NCI-H526 treated with DMSO at 0.1 percent for 48 hours (cell line): Measurements from ENCODE around the gene CNOT6L.

Experiments
- DNase-seq: peaks from one replicate; lab custom pipeline; 2025; lab: John Stamatoyannopoulos, UW

Gene CNOT6L

DNA sequence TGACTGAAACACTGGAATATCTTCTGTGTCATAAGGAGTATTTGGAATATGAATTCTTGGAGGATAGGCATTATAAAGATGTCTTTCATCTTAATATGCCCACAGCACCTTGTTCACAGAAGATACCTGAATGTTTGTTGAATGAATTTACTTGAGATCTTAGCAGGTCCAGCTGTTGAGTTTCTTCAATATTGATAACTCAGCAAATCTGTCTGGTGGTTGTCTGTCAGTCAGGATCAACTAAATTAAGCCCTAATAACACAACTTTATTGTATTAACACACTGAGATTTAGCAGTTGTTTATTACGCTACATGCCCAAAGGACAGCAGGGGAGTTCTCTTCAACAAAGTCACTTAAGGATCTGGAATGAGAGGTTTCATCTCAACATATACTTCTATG lies 106.5 kb downstream of the CNOT6L start:
- no peak for DNase-seq

DNA sequence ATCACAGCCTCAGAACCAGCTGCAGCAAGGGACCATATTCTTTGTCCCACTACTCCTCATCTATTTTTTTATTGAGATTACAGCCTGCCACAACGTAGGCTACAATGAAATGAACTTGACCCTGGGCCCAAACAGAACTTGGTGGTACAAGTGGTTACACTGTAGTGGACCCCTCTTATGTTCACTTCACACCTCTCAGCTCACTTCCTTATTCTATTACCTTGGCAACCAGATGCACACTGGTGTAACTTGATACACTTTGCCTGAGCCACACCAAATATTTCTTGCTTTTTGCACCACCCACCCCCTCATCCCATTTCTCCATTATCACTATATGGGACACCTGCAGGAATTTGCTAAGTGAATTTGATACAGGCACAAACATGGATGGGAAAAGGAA lies 107.7 kb downstream of the CNOT6L start:
- no peak for DNase-seq

DNA sequence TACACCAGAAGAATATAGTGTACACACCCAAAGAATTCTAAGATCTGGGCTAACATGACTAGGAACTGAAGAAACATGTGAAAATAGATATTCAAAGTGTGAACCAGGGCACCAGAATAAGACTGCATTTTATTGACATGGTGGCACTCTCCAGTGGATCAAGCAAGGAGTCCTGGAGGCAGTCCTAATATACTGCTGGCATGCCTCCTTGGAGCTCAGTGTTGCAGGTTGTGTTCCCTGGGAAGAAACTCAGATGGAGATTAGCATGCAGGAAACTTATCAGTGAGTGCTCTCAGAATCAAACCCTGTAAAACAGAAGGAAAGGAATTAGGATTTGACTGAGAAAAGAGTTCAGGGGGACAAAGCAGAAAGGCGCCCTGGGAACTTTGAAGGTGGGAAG lies 108.5 kb downstream of the CNOT6L start:
- no peak for DNase-seq

DNA sequence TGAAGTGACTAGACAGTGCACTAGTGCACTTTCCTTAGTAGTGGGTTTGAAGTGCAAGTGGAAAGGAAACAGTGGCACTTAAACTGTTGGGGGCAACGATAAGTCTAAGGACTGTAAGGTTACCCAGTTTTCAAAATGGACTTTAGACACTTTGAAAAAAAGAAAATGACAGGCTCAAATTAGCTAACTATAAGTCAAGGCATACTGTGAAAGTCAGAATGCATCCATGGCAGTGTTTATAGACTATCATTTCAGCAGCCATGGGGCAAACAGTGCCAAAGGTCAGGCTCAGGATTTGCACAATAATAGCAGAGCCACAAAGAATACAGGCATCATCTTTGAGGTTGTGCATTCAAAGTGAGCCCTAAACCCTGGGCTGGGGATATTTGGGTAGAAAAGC lies 109.1 kb downstream of the CNOT6L start:
- no peak for DNase-seq

DNA sequence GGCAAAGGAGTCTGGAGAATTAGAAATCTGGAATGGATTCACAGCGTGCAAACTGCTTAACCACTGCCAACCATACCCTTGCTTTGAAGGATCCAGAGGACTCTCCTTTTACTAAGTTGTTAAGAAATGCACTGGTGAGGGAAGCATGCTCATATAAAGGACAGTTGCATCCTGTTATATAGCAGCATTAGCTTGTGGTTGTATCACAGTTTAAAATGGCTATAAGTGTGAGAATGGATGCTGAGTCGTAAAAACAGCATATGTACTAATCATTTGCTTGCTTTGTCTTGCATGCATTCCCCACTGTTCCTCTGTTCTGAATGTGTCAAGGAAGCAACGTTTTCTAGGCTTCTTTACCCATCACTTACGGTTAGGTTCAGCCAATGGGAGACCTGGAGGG lies 112.5 kb downstream of the CNOT6L start:
- DNase-seq, result no peak

DNA sequence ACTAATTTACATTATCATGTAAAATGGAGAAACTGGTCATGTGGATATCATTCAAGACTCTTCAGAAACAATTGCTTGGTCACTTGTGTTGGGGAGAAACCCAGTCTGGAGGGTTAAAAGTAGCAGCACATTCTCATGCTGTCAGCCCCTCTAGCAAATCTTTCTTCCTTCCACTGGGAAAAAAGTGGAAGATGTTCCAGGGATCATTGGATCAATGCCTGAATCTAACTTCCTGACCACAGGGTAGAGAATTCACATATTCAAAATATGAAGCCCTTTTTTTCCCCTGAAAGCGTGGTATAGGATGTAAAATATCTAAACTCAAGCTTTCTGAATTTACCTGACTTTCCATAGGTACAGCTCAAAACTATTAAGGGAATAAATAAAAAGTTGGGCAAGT lies 115.5 kb downstream of the CNOT6L start:
- DNase-seq, result no peak

DNA sequence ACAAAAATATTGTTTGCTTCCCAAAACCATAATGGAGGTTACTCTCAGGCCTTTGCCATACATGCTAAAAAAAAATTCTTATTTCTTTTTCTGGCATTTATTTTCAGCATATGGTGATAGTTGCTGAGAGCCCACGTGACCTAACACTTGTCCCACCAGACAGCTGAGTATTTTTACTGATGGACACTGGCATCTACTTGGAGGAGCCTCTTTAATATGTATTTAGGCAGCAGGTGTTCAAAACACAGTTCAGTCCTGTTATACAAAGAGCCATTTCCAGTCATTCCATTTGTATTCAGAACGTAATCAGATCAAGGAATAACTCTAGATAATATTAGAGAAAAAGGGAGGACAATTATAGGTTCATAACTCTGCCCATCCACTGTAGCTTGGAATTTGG lies 118.0 kb downstream of the CNOT6L start:
- DNase-seq, result no peak

DNA sequence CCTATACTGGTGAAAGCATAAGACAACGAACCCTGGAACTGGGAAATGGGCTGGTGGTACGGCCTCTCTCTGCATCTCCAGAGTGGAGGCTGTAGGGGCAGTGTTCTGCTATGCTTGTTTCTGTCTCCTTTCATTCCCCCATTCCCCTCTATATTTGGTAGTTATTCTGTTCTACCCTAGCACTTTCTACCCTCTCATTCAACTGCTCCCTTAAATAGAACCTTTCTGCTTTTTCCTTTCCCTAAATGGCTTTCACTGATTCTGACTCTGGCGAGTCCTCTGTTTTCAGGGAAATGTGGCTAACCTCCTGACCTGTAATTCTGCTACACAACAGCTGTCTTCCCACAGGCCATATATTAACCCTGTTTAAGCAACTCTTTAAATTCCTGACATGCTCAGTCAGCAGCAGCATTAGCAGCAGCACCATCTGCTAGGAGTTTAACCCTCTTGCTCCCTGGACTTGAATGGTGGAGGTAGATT lies 119.4 kb downstream of the CNOT6L start:
- DNase-seq, result no peak

DNA sequence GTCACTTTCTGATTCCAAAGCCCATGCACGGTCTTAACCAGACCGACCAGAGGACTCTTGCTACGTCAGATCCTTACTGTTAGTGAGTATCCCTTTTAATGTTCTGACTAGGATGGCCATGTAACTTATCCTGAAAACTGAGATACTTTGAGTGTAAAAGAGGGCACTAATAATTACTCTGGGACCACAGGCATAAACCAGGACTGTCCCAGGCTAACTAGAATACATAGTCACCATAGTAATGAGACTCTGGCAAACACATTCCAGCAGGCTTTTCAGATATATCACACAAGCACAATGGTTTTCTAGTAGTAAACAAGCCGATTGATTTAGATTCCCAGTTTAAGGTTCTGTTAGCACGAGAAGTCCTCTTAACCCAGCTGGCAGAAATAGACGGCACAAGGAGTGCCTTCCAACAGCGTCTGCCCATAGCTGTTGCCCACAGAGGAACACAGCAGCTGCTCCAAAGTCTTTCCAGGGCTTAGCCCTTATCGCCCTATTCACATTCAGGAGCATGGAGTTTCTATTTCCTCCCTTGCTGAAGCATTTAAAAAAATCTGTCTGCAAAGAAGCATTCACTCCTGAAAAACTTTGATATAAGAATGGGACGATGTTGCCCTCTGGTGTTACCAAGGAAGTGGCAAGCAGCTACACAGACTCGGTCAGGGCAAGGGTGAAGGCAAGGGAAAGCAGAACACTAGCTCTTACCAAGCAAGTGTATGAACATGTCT lies 121.1 kb downstream of the CNOT6L start:
- no peak for DNase-seq

DNA sequence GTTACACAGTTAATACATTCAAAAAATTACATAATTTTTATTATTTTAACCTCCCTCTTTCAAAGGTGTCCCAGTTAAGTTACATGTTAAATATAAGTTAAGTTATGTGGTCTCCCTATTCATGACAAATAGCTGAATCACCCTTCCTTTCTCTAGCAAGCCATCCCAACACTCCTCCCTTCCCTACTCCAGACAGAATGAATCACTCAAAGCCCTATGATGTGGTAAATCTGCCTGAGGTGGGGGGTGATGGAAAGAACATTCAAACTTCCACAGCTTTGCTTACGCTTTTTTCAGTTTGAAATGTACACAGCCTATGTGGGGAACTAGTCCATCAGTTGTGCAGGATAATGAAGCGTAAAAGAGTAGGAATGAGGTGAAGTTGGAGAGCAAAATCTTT lies 123.4 kb downstream of the CNOT6L start:
- no peak for DNase-seq

DNA sequence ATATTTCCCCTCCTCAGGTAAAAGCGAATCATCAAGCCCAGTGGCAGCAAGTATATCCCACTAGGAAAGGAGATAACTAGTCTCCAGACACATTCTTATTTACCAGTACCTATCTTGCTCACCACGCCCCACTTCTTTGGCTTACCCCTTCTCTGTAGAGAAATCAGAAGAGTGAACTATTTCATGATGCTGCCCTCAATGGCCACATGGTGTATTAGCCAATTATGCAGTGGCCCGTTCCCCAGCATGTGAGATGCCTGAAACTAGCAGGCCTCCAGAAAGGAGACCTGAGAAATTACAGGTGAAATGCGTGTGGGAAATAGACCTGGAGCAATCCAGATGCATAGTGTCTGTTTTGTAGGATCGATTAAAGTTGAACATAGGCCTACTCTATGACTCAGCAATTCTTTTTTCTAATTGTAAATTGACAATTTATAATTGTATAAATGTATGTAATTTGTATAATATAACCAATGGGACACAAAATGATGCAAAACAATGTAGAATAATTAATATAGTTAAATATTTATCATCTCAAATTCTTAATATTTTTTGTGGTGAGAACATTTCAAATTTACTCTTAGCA lies 126.2 kb downstream of the CNOT6L start:
- DNase-seq, result no peak

DNA sequence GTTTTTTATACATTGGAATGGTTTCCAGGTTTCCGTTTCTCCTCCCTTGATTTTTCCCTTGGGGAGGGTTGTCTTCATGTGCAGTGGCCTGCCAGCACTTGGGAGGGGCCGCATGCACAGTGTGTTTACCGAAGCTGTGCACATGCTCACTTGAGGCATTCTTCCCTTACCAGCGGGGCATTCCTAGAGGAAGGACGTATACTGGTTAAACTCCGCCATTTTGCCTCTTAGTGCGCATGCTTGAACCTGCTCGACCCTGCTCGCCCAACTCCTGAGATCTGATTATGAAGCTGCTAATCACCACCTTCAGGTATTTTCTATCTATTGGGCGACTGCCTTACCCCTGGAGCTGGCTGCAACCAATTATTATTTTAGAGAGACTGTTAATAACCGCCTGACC lies 137.4 kb downstream of the CNOT6L start:
- DNase-seq, result no peak

DNA sequence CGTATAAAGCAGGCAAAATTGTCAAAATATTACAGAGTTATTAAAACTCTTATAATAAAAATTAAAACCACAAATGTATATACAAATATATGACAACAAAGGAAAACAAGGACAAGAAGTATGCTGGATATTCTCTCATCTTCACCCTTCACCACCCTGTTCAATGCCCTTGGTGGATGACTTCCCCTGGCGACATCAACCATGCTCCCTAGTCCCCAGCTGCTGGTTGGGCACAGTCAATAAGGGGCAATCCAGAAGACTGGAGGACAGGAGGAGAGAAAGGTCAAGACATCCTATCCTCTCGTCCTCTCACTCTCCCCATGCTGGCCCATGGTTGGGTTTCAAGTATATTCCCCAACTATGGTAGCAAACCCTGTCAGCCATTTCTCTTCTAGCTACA lies 142.3 kb downstream of the CNOT6L start:
- DNase-seq, result no peak

DNA sequence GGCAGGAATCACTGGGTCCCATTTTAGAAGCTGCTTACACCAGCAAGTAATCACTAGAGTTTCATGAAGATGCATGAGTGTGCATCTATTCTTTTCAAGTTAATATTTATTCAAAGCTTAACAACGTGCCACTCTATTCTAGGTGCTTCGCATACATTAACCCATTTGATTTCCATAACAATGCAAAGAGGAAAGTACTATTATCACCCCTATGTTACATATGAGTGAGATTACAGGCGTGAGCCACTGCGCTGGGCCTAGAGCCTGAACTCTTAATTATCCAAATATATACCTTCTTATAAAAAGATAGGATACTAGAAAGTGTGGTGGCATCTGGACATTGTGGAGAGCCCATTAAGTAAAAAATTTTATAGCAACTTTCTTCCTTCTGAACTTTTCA lies 148.1 kb downstream of the CNOT6L start:
- DNase-seq, result no peak

DNA sequence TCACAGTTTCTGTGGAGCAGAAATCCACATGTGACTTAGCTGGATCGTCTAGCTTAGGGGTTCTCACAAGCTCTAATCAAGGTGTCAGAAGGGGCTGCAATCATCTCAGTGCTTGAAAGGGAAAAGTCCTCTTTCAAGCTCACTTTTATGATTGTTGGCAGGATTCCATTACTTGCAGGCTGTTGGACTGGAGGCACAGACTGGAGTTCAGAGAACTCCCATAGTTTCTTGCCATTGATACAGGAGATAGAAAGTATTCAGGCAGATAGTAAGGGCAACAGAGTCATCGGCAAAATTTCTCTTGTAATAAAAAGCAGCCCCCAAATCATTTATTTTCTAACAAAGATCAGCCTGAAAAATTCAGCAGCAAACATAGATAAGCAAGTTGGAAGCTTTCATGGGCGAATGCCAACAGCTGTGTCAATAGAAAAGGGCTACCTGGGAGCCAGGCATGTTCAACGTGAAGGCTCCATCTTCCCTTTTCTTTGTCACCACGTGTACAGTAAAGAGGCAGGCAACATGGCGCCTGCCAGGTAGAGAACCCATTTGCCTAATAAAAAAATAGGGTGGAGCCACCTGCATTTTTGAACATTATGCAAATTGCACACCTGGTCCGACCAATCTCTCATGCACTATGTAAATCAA lies 149.1 kb downstream of the CNOT6L start:
- DNase-seq, result no peak

DNA sequence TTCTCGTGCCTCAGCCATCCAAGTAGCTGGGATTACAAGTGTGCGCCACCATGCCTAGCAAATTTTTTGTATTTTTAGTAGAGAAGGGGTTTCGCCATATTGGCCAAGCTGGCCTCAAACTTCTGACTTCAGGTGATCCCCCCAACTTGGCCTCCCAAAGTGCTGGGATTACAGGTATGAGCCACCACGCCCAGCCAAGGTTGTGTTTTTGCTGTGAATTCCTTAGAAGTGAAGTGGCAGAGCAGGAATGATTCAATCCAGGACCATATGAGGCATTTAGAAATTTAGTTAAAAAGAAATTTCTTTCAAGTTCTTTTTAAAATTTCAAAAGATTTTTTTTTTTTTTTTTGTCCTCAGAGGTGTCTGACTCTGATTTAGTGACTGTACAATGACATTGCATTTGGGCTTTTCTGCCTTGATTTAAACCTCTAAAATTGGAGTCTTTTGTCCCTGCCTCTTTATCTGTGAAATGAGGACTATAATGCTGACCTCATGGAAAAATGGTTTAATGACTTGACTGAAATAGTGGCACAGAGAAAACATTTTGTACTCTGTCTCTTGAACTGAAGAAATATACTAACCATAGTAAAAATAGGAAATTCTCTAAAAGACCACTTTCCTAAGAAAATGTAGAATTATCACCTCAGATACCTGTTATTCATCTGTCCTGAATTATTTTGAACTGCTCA lies 153.6 kb downstream of the CNOT6L start:
- DNase-seq, result no peak
